NCI-H2227 treated with DMSO at 0.1 percent for 48 hours (cell line): ENCODE measurements around the gene SURF2.
A peak's percentile ranks its signal among the peaks of the same experiment; 100 is the strongest.
"Not testable (repeated sequence)": the region's sequence is repeated elsewhere in the genome, so short reads cannot be mapped to it uniquely, and the experiment has no call there.

Experiments
- DNase-seq: peaks from one replicate; lab custom pipeline; 2025; lab: John Stamatoyannopoulos, UW

SURF2 gene

DNA sequence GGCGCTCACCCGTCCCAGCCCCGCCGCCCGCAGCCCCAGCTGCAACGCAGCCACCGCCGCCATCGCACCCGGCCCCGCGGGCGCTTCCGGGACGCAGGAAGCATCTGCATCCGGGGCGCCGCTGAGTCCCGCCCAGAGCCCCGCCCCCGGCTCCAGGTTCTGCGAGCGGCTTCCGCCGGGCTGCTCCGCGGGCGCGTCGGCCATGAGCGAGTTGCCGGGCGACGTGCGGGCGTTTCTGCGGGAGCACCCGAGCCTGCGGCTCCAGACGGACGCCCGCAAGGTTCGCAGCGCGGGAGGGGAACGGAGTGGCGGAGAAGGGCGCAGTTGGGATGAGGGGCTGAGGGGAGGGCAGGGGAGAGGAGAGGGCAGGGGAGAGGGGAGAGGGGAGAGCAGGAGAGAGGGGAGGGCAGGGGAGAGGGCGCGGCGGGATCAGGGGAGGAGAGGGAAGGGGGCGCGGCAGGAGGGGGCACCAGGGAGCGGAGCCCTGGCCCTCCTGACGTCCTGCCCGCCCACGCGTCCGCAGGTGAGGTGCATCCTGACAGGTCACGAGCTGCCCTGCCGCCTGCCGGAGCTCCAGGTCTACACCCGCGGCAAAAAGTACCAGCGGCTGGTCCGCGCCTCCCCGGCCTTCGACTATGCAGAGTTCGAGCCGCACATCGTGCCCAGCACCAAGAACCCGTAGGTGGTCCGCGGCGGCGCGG, at the start of gene SURF2, which contains the start of gene SURF1:
Gene SURF2 (plus strand): TSS at position 160 of the 701 bp plus-strand sequence. CDS start 43 bp downstream, at position 203.
Gene SURF1 (minus strand): TSS at position 97 of the 701 bp plus-strand sequence. CDS start 34 bp downstream, at position 63.
- peak; percentile 44 for DNase-seq

GRCh38 chr9:133307301-133307700, 49.0 kb upstream of the SURF2 start:
- no peak for DNase-seq

- DNase-seq = no peak
Observed at GRCh38 chr9:133309608-133310007, 46.7 kb upstream of the SURF2 start.

GRCh38 chr9:133315997-133316396, 40.4 kb upstream of the SURF2 start:
- no peak for DNase-seq

GRCh38 chr9:133317551-133317950, 38.8 kb upstream of the SURF2 start:
- DNase-seq = not testable (repeated sequence)

GRCh38 chr9:133320421-133320881, 35.9 kb upstream of the SURF2 start:
- no peak for DNase-seq

- no peak for DNase-seq
Observed at GRCh38 chr9:133321411-133321935, 34.9 kb upstream of the SURF2 start.

- DNase-seq = no peak
Observed at GRCh38 chr9:133322701-133323100, 33.6 kb upstream of the SURF2 start.

GRCh38 chr9:133323211-133323610, 33.1 kb upstream of the SURF2 start:
- no peak for DNase-seq

- DNase-seq = no peak
Observed at GRCh38 chr9:133323991-133324703, 32.2 kb upstream of the SURF2 start.

- not testable (repeated sequence) for DNase-seq
Observed at GRCh38 chr9:133327021-133327420, 29.3 kb upstream of the SURF2 start.

GRCh38 chr9:133327834-133328484, 28.4 kb upstream of the SURF2 start:
- no peak for DNase-seq

- not testable (repeated sequence) for DNase-seq
Observed at GRCh38 chr9:133329306-133330156, 26.8 kb upstream of the SURF2 start.

DNA sequence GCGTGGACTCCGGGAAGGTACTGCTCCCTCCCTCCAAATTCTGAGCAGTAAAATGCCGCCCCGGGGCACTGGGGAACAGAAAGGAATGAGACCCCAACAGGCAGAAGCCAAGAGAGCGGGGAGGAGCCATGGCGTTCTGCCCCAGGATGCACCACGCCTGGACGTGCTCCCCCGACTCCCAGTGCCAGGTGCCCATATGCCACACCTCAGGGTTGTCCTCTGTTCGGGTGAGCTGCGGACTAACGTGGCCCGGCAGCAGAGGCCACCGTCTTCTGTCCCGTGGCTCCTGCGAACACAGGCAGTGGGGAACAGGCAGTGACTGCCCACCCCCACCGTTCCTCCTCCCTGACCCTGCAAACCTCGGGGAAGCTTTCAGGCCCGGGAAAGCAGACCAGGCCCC, 25.1 kb upstream of the SURF2 start:
- DNase-seq = no peak

DNA sequence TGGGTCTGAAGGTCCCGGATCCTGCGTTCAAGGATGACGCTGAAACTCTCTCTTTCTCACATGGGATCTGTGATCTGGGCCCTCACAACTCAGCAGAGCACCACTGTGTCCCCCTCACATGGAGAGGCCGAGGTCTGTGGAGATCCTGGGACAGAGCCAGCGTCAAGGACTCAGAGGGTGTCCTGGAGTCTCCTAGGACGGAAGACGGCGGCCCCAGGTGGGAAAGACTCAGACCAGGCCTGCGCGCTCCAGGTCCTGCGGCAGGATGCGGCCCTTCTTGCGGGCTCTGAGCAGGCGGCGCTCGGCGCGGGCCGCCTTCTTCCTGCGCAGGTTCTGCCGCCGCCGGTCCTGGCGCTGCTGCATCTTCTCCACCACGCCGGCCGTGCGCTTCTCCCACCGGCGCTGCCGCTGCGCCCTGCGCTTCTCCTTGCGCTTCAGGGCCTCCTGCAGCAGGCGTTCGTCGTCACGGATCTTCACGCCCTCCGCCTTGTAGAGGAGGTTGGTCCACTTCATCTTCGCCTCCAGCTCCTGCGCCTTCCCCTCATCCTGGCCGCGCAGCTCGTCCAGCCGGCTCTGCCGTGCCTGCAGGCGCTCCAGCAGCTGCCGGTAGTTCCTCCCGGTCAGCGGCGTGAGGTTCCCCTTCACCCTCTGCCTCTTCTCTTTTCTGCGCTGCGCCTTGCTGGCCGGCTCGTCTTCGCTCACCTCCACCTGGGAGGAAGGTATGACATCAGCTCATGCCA, 24.5 kb upstream of the SURF2 start:
- no peak for DNase-seq

- no peak for DNase-seq
Observed at GRCh38 chr9:133332381-133332730, 24.0 kb upstream of the SURF2 start.

- DNase-seq = no peak
Observed at GRCh38 chr9:133333011-133333410, 23.3 kb upstream of the SURF2 start.

DNA sequence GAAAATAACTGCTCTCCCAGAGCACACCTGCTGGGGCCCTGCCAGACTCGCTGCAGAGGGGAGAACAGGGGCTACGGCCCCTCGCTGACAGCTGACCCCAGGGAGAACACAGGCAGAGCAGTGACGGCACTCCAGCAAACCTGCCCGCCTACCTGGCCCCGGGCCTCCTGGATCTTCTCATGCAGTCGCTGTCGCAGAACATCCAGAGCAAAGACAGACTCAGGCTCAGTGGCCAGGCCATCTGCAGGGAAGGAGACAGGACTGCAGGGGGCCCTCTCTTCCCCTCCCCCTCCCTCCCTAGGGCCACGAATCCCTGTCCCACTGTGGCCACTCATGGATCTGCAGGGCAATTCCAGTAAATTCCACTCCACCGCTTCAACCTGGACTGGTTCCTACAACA, 22.8 kb upstream of the SURF2 start:
- no peak for DNase-seq

DNA sequence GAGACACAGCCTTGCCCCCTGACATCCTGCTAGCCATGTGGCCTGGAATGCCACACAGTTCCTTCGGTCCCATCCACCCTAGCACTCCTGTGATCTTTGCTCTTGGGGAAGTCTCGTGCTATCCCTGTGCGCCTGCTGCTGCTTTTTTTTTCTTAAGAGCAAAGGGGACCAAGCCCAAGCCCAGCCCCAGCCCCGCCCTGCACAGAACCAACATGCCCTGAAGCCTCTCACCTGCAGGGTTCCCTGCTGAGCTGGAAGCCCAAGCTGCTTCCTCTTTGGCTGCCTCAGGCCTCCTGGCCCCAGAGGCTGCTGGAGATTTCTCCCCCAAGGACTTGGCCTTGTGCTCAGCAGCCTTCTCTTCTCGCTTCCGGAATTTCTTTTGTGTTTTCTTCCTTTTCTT, 22.2 kb upstream of the SURF2 start:
- DNase-seq = no peak

- DNase-seq = not testable (repeated sequence)
Observed at GRCh38 chr9:133334888-133335287, 21.5 kb upstream of the SURF2 start.
